Mononuclear cell (primary cell): ENCODE data around the gene LNPEP. TPM values are rescaled to one million over a fixed set of nuclear protein-coding genes. Genes with fewer than 3 reads are reported as not detected.

Experiments used
- H3K27me3 ChIP-seq: 2 replicates; pipeline ENCODE4 v1.6.0; 2011; ENCODE audit warnings: low read length, control low read depth; ENCODE audit not compliant: insufficient read depth
- H3K4me1 ChIP-seq: 2 replicates; pipeline ENCODE4 v1.5.1; 2011; ENCODE audit warnings: mild to moderate bottlenecking, low read length, control low read depth; ENCODE audit not compliant: insufficient read depth
- H3K4me3 ChIP-seq: 2 replicates; pipeline ENCODE4 v1.5.1; 2011; ENCODE audit warnings: mild to moderate bottlenecking, low read length, moderate library complexity
- H3K9me3 ChIP-seq: 2 replicates; pipeline ENCODE4 v1.5.1; 2011; ENCODE audit warnings: low read depth, mild to moderate bottlenecking, control low read depth, low read length
- total RNA-seq: library from RNA; depleted of rRNA; stranded (reverse); fragments of >200 nt; gene quantifications from one replicate; pipeline ENCODE4 v1.2.3, GENCODE V29; 2012

LNPEP gene
- total RNA-seq, 1 donor = 119 TPM

DNA sequence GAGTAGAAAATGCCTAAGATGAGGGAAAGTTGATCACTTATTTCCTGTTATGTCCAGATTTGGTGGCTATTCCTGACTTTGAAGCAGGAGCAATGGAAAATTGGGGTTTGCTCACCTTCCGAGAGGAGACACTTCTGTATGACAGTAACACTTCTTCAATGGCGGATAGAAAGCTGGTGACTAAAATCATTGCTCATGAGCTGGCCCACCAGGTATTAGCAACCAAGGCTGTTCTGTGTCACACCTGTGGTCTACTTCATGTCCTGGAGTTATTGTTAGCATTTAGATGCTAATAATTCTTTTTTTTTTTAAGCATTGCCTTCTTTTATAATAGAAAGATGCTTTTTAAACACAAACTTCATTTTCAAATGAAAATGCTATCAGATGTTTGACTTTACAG is 57.9 kb downstream of the LNPEP start:
- Histone ChIP-seq H3K27me3 (no peaks in the 10 kb centered on the region), H3K9me3 (no peaks in the 10 kb centered on the region), H3K4me1 (no peaks in the 10 kb centered on the region), H3K4me3 (no peak overlapping the region)

DNA sequence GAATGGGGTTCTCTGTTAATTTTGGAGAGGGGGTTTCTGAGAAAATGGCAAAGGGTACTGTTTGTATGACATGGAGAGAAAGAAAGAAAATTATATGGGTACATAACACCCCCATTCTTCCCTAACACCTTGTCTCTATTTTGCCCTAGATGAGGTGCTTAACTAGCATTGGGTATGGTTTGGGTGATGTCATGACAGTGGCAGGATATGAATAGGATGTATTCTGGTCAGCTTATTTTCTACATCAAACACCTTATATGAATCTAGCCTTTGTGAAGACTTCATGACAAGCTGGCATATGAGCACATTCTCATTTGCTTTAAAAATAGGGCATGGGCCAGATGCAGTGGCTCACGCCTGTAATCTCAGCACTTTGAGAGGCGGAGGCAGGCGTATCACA is 58.6 kb downstream of the LNPEP start:
- no peaks in the 10 kb centered on the region for H3K4me1 ChIP-seq
- no peak overlapping the region for H3K4me3 ChIP-seq
- H3K27me3 ChIP-seq = no peaks in the 10 kb centered on the region
- H3K9me3 ChIP-seq = no peaks in the 10 kb centered on the region

DNA sequence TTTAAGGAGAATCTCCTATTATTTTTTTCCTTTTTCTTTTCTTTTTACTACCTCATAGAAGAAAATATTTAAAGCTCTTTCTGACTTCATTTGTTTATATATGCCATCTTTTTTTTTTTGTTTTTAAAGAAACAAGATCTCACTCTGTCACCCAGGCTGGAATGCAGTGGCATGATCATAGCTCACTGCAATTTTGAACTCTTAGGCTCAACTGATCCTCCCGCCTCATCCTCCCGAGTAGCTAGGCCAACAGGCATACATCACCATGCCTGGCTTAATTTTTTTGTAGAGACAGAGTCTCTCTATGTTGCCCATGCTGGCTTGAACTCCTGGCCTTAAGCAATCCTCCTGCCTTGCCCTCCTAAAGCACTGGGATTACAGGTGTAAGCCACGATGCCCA is 59.5 kb downstream of the LNPEP start:
- Histone ChIP-seq H3K9me3 (no peaks in the 10 kb centered on the region), H3K4me3 (no peak overlapping the region), H3K27me3 (no peaks in the 10 kb centered on the region), H3K4me1 (no peaks in the 10 kb centered on the region)

DNA sequence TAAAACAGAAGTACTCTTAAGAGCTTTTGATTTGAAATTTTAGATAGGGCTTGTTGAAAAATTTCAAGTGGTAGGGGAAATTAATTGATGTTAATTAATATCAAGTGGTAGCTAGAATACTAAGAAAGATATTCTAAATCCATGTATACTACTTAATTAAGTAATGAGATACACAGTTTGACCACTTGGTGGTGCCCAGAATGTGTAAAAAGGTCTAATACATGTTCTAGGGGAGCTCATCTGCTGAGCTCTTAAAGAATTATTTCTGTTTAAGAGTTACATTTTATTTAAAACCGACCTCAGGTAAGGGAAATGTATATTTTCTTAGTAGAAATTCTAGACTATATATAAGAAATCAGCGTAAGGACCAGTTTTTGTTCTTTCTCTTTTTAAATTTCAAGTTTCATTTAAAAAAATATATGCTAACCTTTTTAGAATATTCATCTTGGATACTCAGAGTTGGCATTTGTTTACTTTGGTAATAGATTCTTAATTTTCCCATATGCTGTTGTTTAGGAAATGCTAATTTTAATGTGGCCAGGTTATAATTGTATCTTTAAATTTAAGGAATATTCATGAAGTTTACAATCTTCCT is 61.5 kb downstream of the LNPEP start:
- no peaks in the 10 kb centered on the region for H3K4me1 ChIP-seq
- no peaks in the 10 kb centered on the region for H3K9me3 ChIP-seq
- no peak overlapping the region for H3K4me3 ChIP-seq

DNA sequence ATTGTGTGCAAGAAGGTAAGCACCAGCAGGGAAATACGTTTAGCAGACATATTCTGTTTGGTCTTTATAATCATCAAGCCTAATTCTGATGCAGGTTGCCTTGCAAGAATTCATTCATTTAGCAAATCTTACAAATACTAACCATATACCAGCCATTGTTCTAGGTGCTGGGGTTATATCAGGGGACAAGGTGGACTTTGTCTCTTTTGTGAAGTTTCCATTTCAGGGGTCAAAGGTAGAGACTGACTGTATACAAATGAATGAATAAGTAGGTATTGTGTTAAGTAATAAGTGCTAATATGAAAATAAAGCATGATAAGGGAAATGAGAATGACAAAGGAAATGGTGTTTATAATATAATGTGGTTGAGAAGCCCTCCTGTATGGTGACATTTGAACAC is 64.0 kb downstream of the LNPEP start:
- no peaks in the 10 kb centered on the region for H3K9me3 ChIP-seq
- no peak overlapping the region for H3K4me3 ChIP-seq
- H3K4me1 ChIP-seq = no peaks in the 10 kb centered on the region
- H3K27me3 ChIP-seq = no peaks in the 10 kb centered on the region

More for the DNA sequence above, 61.5 kb downstream of the LNPEP start:
- no peaks in the 10 kb centered on the region for H3K27me3 ChIP-seq

DNA sequence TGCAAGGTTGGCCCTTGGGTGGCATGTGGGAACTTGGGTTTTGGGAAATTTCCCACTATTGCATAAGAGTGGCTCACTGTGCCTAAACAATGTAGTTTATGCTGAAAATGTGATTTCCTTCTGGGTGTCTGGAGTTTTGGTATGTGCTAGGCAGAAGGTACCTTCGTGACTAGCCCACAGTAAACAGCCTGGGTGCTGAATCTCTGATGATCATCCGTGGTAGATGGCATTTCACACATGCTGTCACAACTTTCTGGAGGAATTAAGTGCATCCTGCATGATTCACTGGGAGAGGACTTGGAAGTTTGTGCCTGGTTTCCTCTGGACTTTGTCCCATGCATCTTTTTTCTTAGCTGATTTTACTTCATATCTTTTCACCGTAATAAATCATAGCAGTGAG is 64.5 kb downstream of the LNPEP start:
- H3K9me3 ChIP-seq = no peaks in the 10 kb centered on the region
- no peaks in the 10 kb centered on the region for H3K4me1 ChIP-seq
- no peaks in the 10 kb centered on the region for H3K27me3 ChIP-seq
- H3K4me3 ChIP-seq = no peak overlapping the region

DNA sequence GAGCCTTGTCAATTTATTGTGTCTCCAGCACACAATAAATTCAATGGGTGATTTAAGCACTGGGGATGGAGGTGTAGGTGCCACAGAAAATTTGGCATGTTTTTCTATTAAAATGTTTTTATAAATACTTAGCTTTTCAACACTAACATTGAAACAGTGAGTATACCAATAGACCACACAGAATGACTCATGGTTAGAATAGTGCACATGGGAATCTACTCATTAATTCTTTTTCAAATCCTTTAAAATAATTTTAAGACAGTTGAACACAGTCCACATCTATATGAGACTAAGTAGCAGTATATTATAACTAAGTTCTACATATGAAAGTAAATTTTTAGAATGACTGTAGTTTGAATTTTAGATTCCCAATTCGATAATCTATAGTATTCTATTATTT is 67.1 kb downstream of the LNPEP start:
- H3K9me3 ChIP-seq = no peaks in the 10 kb centered on the region
- H3K4me1 ChIP-seq = no peaks in the 10 kb centered on the region
- H3K27me3 ChIP-seq = no peaks in the 10 kb centered on the region
- no peak overlapping the region for H3K4me3 ChIP-seq

DNA sequence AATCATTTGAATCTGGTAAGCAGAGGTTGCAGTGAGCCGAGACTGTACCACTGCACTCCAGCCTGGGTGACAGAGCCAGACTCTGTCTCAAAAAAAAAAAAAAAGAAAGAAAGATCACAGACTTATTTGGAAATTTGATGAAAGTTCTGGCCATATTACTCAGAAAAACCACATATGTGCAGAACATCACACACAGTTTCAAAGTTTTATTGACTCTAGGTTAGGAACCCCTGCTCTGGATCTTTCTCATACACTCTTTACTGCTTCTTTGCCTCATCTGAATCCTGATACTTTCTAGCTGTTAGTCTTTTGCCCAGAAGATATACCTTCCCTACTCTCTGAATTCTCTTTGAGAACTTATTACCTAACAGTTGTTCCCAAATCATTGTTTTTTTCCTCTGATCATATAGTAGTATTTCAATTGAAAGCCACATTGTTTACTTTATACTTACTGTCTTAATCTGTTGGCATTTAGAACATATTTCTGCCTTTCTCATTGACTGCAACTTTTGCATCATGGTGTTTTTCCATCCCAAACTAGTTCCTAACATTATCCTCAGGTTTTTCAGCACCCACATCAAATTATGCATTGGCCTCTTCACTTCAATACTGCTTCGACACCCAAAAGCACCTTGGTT is 68.7 kb downstream of the LNPEP start:
- H3K4me3 ChIP-seq = no peak overlapping the region
- no peaks in the 10 kb centered on the region for H3K9me3 ChIP-seq
- H3K4me1 ChIP-seq = peaks cover 9% of the 10 kb centered on the region
- H3K27me3 ChIP-seq = no peaks in the 10 kb centered on the region

DNA sequence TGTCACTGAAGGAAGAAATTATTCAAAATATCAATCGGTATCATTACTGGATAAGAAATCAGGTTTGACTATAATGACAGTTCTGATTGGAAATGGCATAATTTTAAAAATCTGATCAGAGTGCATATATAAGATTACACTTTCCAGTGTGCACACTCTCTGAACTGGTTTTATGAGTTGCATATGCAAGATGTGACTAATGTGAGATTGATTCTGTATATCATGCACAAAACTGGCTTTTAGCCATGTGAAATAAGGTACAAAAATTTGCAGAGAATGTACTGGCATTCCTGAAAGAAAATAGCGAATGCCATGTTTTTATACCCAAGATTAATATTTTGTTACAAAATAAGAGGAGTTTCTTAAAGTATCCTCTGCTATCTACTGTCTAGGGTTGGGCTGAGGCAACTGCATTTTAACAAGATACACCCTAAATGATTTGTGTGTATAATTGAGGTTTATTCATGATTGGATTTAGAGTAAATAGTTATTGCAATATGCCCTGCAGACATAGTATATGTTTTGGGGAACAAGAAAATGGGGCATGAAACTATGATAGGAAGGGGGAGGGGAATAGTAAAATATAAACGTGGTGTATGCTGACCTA is 70.7 kb downstream of the LNPEP start:
- Histone ChIP-seq H3K4me1 (peaks cover 25% of the 10 kb centered on the region), H3K27me3 (no peaks in the 10 kb centered on the region), H3K4me3 (no peak overlapping the region), H3K9me3 (no peaks in the 10 kb centered on the region)

DNA sequence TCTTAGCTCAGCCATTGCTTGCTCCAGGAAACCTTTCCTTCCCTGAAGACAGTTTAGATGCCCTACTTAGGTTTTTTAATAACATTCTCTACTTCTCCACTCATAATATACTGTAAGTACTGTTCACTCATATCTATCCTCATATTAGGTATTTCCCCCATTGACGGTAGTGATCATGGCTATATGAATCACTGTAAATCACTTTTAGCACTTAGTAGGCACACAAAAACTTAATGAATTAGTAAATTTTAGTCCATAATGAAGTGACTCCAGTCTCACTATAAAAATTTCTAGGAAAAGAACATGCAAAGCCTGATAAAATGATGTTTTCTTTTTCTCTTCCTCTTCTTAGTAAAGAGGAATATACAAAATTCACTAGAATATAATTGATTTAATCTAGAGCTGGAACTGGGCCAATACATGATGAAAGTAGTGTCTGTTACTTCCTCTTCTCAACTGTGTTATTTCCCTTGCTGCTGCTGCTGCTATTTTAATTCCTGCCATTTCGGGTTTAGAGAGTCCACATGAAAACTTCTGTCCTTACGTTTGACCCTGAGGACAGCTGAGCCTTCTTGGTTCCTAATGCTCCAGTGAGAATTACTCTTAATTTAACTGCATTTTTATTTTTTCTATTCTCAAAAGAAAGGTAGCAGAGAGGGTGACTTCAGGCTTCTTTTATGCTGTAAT is 73.5 kb downstream of the LNPEP start:
- peaks cover 25% of the 10 kb centered on the region for H3K4me1 ChIP-seq
- H3K4me3 ChIP-seq = no peak overlapping the region
- no peaks in the 10 kb centered on the region for H3K9me3 ChIP-seq
- no peaks in the 10 kb centered on the region for H3K27me3 ChIP-seq

DNA sequence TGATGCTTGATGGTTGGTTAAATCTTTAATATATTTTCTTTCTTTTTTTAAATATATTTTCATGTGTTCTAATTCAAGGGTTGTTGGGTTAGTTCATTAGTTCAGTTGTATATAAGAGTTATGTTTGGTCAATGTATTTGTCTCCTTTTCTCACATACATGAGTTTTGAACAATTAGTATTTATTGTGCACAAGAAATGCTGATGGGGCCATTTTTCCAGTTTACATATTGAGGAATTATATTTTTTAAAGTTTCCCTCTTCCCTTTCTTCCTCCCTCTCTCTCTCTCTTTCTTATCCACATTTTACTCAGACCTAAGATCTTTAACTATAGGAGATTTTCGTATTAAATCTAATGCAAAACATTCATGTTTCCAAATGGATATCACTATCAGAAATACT is 74.0 kb downstream of the LNPEP start:
- Histone ChIP-seq H3K4me3 (no peak overlapping the region), H3K27me3 (no peaks in the 10 kb centered on the region), H3K9me3 (no peaks in the 10 kb centered on the region), H3K4me1 (peaks cover 25% of the 10 kb centered on the region)

DNA sequence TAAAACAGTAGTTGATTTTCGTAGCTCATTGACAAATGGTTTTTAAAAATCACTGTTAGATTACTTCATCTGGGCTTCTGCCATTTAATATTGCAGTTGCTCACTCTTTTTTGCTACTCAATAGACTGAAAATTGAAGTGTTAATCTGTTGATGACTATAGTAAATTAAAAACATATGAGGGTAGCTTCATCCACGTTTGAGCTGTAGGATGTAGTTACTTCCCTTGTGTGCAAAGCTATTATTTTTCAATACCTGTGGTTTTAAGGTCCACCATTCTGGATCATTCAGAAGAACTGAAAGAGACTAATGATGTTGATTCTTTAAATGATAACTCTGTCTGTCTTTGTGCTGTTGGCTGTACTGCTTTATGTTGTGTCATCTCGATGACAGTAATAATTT is 74.7 kb downstream of the LNPEP start:
- Histone ChIP-seq H3K27me3 (no peaks in the 10 kb centered on the region), H3K9me3 (no peaks in the 10 kb centered on the region), H3K4me1 (peaks cover 25% of the 10 kb centered on the region), H3K4me3 (no peak overlapping the region)

DNA sequence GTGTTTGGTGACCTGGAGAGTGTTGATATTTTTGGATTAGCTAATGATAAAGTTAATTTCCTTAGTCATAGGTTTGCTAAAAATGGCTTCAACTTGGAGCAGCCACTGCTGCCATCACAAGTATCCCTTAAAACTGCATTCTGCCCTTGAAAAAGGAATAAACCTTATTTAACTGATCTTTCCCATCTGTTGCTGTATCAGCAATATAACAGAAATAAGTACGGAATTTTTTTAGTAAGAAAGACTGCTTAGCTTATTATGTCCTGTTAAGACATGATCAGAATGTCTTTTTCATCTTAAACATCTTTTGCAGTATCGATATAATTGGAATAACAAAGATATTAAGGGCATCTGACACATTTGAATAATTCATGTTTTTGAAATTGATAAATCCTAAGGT is 75.7 kb downstream of the LNPEP start:
- Histone ChIP-seq H3K4me3 (no peak overlapping the region), H3K9me3 (no peaks in the 10 kb centered on the region), H3K27me3 (no peaks in the 10 kb centered on the region), H3K4me1 (peaks cover 25% of the 10 kb centered on the region)

DNA sequence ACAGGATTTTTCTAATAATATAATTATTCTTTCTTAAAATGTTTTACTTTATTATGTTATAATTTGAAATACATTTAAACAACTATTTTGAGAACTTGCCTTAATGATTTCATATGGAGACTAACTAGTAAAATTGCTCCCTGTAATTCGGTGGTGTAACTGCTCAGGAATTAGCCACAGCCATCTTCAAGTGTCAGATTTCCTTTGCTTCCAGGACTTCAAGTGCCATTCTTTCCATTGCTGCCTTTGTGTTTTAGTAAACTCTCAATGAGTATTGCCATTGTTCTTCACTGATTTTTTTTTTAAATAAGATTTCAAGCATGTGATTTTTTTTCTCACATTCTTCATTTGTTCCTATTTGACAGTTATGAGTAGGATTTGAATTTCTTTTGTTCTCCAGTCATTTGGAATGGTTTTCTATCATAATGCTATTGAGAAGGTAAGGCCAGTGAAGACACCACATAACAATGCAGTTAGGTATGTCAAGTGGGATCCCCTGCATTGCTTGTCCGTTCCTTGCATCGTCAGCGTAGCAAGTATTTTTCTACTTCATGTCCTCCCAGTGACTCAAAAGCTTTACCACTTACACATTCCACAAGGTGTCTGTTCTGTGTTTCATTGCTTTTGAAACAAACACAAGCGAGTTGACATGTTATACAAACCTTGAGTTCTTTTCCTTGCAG is 83.7 kb downstream of the LNPEP start:
- Histone ChIP-seq H3K4me3 (no peak overlapping the region), H3K9me3 (no peaks in the 10 kb centered on the region), H3K4me1 (no peaks in the 10 kb centered on the region), H3K27me3 (no peaks in the 10 kb centered on the region)

DNA sequence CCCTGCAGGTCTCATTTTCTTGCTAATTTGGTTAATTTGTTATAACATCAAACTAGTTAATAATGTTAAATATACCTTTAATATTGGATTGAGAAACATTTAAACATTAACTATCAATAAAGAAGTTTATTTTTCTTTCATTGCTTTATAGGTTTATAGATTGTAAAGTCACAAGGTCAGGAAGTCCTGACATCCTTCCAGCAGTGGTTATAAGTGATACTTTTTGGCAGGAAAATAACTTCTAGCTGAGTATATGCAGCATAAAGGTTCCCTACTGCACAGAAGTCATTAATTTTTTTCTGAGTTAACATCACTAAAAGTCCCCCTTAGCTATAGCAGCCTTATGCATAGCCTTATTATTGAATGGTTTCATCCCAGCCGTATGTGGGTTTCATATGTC is 85.5 kb downstream of the LNPEP start:
- no peaks in the 10 kb centered on the region for H3K9me3 ChIP-seq
- H3K27me3 ChIP-seq = no peaks in the 10 kb centered on the region
- H3K4me1 ChIP-seq = no peaks in the 10 kb centered on the region
- no peak overlapping the region for H3K4me3 ChIP-seq
